HEK293 (cell line): Measurements from ENCODE around the gene CCDC92.
"Not testable (repeated sequence)": the region's sequence is repeated elsewhere in the genome, so short reads cannot be mapped to it uniquely, and the experiment has no call there.

Source experiments
- CTCF ChIA-PET: fragments of 350-600 bp; formaldehyde crosslinking; extraction: SDS; loops from one replicate; lab custom pipeline; 2021; ENCODE audit warnings: antibody characterized with exemption; lab: Yijun Ruan, JAX
- POLR2A ChIA-PET: fragments of 300-600 bp; formaldehyde crosslinking; extraction: SDS; loops from one replicate; lab custom pipeline; 2020; ENCODE audit warnings: antibody characterized with exemption, inconsistent platforms; lab: Yijun Ruan, JAX
- H3K27ac ChIP-seq: fragments of 200-500 bp; sonication (Bioruptor generic); 2 replicates; pipeline ENCODE4 v1.5.1; 2014; ENCODE audit warnings: low read depth, low read length, control low read depth, inconsistent platforms; ENCODE audit errors: extremely low read depth
- H3K36me3 ChIP-seq, 2 experiments: fragments of 200-500 bp in 1 of 2; sonication (Bioruptor generic) in 1 of 2; 1 replicate in 1 of 2; 2 replicates in 1 of 2; pipeline ENCODE4 v1.5.1; 2014 to 2017; ENCODE audit warnings: inconsistent platforms in 2 of 2, low read length in 2 of 2; ENCODE audit not compliant: control insufficient read depth in 2 of 2, insufficient read depth in 1 of 2
- H3K4me1 ChIP-seq: fragments of 200-500 bp; sonication (Bioruptor generic); 2 replicates; pipeline ENCODE4 v1.5.1; 2014; ENCODE audit warnings: mild to moderate bottlenecking, low read length, inconsistent platforms; ENCODE audit not compliant: control insufficient read depth, insufficient read depth
- H3K4me3 ChIP-seq: 2 replicates; pipeline ENCODE4 v1.5.1; 2011; ENCODE audit warnings: low read depth, mild to moderate bottlenecking, control low read depth, low read length, moderate library complexity
- H3K9me3 ChIP-seq: fragments of 200-500 bp; sonication (Bioruptor generic); 2 replicates; pipeline ENCODE4 v1.5.1; 2014; ENCODE audit warnings: low read depth, low read length, inconsistent platforms; ENCODE audit not compliant: control insufficient read depth, insufficient read depth
- HOXD13 ChIP-seq: sonication (generic); formaldehyde crosslinking; IDR thresholded peaks from 2 replicates; pipeline ENCODE4 v1.8.0; 2022; ENCODE audit warnings: missing genetic modification reagents, borderline replicate concordance
- KLF9 ChIP-seq: fragments of 450-650 bp; formaldehyde crosslinking; IDR thresholded peaks from 2 replicates; pipeline ENCODE4 v1.5.1; 2016; ENCODE audit warnings: missing biosample characterization, missing genetic modification characterization, low read depth
- ZBTB20 ChIP-seq: fragments of 450-650 bp; formaldehyde crosslinking; IDR thresholded peaks from 2 replicates; pipeline ENCODE4 v1.5.1; 2016; ENCODE audit warnings: missing biosample characterization, missing genetic modification characterization
- ZFHX2 ChIP-seq: fragments of 450-650 bp; formaldehyde crosslinking; conservative IDR thresholded peaks from 2 replicates; pipeline ENCODE4 v1.5.1; 2016; ENCODE audit warnings: missing biosample characterization, missing genetic modification characterization
- ZNF174 ChIP-seq: fragments of 450-650 bp; formaldehyde crosslinking; IDR thresholded peaks from 2 replicates; pipeline ENCODE4 v1.5.0; 2017; ENCODE audit warnings: missing biosample characterization, mild to moderate bottlenecking, missing genetic modification characterization
- ZNF2 ChIP-seq: fragments of 450-650 bp; formaldehyde crosslinking; IDR thresholded peaks from 2 replicates; pipeline ENCODE4 v1.5.1; 2016; ENCODE audit warnings: missing biosample characterization, missing genetic modification characterization
- ZNF223 ChIP-seq: fragments of 450-650 bp; formaldehyde crosslinking; IDR thresholded peaks from 2 replicates; pipeline ENCODE4 v1.5.1; 2016; ENCODE audit warnings: missing biosample characterization, missing genetic modification characterization
- ZNF324 ChIP-seq: fragments of 450-650 bp; formaldehyde crosslinking; IDR thresholded peaks from 2 replicates; pipeline ENCODE4 v1.5.1; 2016; ENCODE audit warnings: missing biosample characterization, missing genetic modification characterization
- ZNF362 ChIP-seq: fragments of 450-650 bp; formaldehyde crosslinking; IDR thresholded peaks from 2 replicates; pipeline ENCODE4 v1.5.1; 2016; ENCODE audit warnings: missing biosample characterization, missing genetic modification characterization
- ZNF37A ChIP-seq: fragments of 450-650 bp; IDR thresholded peaks from 2 replicates; pipeline ENCODE4 v1.5.1; 2018; ENCODE audit warnings: missing biosample characterization, missing genetic modification characterization
- ZNF398 ChIP-seq: fragments of 450-650 bp; formaldehyde crosslinking; IDR thresholded peaks from 2 replicates; pipeline ENCODE4 v1.5.1; 2017; ENCODE audit warnings: missing biosample characterization, missing genetic modification characterization
- ZNF48 ChIP-seq: fragments of 450-650 bp; formaldehyde crosslinking; IDR thresholded peaks from 2 replicates; pipeline ENCODE4 v1.5.1; 2016; ENCODE audit warnings: missing biosample characterization, missing genetic modification characterization
- ZNF501 ChIP-seq: fragments of 450-650 bp; formaldehyde crosslinking; IDR thresholded peaks from 2 replicates; pipeline ENCODE4 v1.5.1; 2016; ENCODE audit warnings: missing biosample characterization, missing genetic modification characterization
- TF ChIP-seq, protein P1 (sequence below): fragments of 450-650 bp; IDR thresholded peaks from 2 replicates; pipeline ENCODE4 v1.5.1; 2018; ENCODE audit warnings: missing biosample characterization, missing genetic modification characterization

CCDC92 gene

DNA sequence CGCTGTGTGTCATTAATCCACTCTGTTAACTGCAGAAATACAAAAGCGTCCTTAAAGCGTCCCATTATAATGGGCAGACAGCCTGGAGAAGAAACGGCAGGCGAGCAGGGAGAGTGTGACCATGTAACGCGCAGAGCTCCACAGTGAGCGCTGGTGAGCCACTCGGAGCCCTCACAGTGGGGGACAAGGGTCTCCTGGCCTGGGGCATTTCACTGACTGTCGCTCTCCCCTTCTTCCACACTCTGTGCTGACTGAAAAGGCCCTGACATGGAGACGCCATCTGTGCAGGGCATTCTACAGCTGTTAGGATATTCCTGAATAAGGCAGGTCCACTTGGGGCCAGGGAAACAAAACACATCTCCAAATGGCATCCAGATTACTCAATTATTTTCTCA lies 24.2 kb downstream of the CCDC92 start (continued):
- no peak for TF ChIP-seq ZFHX2 (tag by site-specific recombination)

- peaks cover under 1 to 18% of the 10 kb centered on the region in 2 experiments; a peak in 2 of 3 replicates for H3K36me3 ChIP-seq
- H3K27ac ChIP-seq, H3K9me3 ChIP-seq, H3K4me3 ChIP-seq, H3K4me1 ChIP-seq, POLR2A ChIA-PET: not testable (repeated sequence)
- CTCF ChIA-PET: interaction anchor here (1.2 kb wide), 1 partner anchor 42 kb away, joined by 4 read pairs; no protein-coding TSS in a partner anchor
Observed at GRCh38 chr12:123947531-123947930, 25.1 kb downstream of the CCDC92 start.

GRCh38 chr12:123946516-123947505 lies 25.8 kb downstream of the CCDC92 start:
- peaks cover 3 to 25% of the 10 kb centered on the region in 2 experiments; a peak in 2 of 3 replicates for H3K36me3 ChIP-seq
- H3K4me1 ChIP-seq, H3K9me3 ChIP-seq, H3K27ac ChIP-seq, H3K4me3 ChIP-seq, POLR2A ChIA-PET: not testable (repeated sequence)
- CTCF ChIA-PET: interaction anchor here (1.2 kb wide), 1 partner anchor 42 kb away, joined by 4 read pairs; no protein-coding TSS in a partner anchor

DNA sequence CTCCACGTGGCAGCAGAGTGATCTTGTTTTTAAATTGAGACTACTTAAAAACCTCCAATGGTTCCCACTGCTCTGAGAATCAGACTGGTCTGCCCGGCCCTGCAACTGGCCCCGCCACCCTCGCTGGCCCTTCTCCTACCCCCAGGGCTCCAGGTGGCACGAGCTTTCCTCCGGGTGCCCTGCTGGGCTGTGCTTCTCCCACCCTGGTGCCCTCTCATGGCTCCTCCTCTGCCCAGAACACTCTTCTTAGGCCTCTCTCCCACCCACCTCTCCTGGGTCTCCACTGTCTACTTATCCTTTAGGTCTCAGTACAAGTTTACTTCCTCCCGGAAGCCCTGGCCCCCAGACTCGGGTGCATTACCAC lies 26.5 kb downstream of the CCDC92 start:
- Histone ChIP-seq H3K27ac (no peak overlapping the region), H3K36me3 (peaks cover 3 to 32% of the 10 kb centered on the region in 2 experiments; a peak in 2 of 3 replicates), H3K9me3 (no peaks in the 10 kb centered on the region), H3K4me3 (no peak overlapping the region), H3K4me1 (no peaks in the 10 kb centered on the region)
- TF ChIP-seq, protein P1, sequence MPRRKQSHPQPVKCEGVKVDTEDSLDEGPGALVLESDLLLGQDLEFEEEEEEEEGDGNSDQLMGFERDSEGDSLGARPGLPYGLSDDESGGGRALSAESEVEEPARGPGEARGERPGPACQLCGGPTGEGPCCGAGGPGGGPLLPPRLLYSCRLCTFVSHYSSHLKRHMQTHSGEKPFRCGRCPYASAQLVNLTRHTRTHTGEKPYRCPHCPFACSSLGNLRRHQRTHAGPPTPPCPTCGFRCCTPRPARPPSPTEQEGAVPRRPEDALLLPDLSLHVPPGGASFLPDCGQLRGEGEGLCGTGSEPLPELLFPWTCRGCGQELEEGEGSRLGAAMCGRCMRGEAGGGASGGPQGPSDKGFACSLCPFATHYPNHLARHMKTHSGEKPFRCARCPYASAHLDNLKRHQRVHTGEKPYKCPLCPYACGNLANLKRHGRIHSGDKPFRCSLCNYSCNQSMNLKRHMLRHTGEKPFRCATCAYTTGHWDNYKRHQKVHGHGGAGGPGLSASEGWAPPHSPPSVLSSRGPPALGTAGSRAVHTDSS: no peak
- POLR2A ChIA-PET: no interaction called here
- CTCF ChIA-PET: no interaction called here

DNA sequence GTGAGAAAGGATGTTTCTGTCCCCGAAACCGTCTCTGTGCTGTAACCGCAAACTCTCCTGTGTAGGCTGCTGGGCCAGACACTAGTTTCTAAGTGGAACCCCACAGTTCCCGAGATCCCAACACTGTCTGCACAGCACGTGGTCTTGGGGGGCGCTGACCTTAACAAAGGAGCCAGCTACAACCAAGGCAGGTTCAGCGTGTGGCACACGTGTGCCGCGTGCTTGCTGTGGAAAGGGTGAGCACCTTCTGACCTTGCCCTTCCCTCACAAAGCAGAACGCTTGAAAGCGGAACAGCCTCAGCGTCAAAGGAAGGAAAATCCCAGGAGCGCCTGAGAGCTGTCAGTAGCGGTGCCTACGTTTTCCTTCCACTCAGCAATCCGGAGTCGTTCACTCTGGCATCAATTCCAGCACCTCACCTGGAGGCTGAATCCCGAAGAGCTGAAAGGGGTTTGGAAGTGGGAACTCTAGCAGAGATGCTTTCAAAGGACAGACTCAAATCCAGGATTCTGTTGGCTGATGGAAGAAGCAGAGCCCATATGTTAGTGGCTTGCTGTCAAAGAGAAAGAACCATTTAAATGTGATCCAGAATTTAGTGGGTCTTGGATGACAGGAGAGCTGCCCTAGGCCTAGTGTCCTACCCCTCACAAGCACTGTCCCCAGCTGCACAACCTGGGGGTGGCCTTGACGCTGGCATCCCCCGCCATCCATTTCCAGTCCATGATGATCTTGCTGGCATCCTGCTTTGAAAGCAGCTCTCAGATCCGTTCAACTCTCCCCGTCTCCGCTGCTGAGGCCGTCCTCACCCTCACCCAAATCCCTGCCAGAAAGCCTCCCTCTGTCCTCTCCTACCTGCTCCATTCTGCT lies 27.1 kb downstream of the CCDC92 start:
- H3K36me3 ChIP-seq: peaks cover 3 to 33% of the 10 kb centered on the region in 2 experiments; a peak in 2 of 3 replicates
- no peaks in the 10 kb centered on the region for H3K9me3 ChIP-seq
- H3K4me1 ChIP-seq: no peaks in the 10 kb centered on the region
- ChIA-PET CTCF (no interaction called here), POLR2A (no interaction called here)
- H3K27ac ChIP-seq: no peak overlapping the region
- TF ChIP-seq HOXD13 (no peak), ZNF223 (tag by site-specific recombination) (no peak), ZNF398 (tag by site-specific recombination) (no peak), ZNF174 (tag by site-specific recombination) (no peak), ZNF2 (tag by site-specific recombination) (no peak), ZNF362 (tag by site-specific recombination) (no peak), ZBTB20 (tag by site-specific recombination) (no peak), ZNF324 (tag by site-specific recombination) (no peak), ZNF48 (no peak), KLF9 (tag by site-specific recombination) (no peak), ZNF501 (tag by site-specific recombination) (no peak), ZNF37A (tag by site-specific recombination) (no peak)
- no peak overlapping the region for H3K4me3 ChIP-seq
